Temporal lobe (tissue), 2 donors: ENCODE measurements around the gene FES. TPM values are rescaled to one million over a fixed set of nuclear protein-coding genes. Genes with fewer than 3 reads are reported as not detected.

Experiments used
- small RNA-seq: library from RNA; depleted of rRNA; stranded (forward); fragments of <200 nt; gene quantifications from one replicate; pipeline ENCODE3, GENCODE V24; 2014; ENCODE audit warnings: low replicate concordance
- total RNA-seq: library from RNA; depleted of rRNA; stranded (reverse); fragments of >200 nt; gene quantifications from one replicate; pipeline ENCODE4 v1.2.3, GENCODE V29; 2014

FES gene
- total RNA-seq, 1 donor from 2014 or later = 3.7 TPM

Small RNA genes within 50 kb of the gene (small RNA-seq; reads per million reads assigned to genes)
- not detected for gene RN7SL363P

Other genes with a start within 250 kb of the FES start
- 4.2 TPM for gene BLM, start 167.2 kb upstream of the FES start, total RNA-seq
- gene FURIN, start 15.9 kb upstream of the FES start, total RNA-seq = 14.8 TPM
- gene MAN2A2, start 18.8 kb downstream of the FES start, total RNA-seq = 24.3 TPM
- gene HDDC3, start 48.0 kb downstream of the FES start, total RNA-seq = 6.1 TPM
- 26.1 TPM for gene UNC45A, start 50.8 kb downstream of the FES start, total RNA-seq
- gene RCCD1, start 70.4 kb downstream of the FES start, total RNA-seq = 9.6 TPM
- gene PRC1, start 110.0 kb downstream of the FES start, total RNA-seq = 11.1 TPM
- gene VPS33B, start 138.1 kb downstream of the FES start, total RNA-seq = 13.8 TPM
- gene SV2B, start 215.8 kb downstream of the FES start, total RNA-seq = 37.1 TPM